DND-41 (cell line): ENCODE results near the gene NTM.

Experiments used
- ATAC-seq: fragments of 200-7000 bp; cut with Tn5 transposase; 3 replicates; pipeline ENCODE4 v1.9.1; 2021; ENCODE audit warnings: low read depth; ENCODE audit not compliant: insufficient read depth
- DNase-seq: peaks from one replicate; pipeline ENCODE4 v3.0.0-alpha.2; 2020
- H2AFZ ChIP-seq: 2 replicates; pipeline ENCODE4 v1.6.0; 2012; ENCODE audit warnings: low read depth, low read length
- H3K27ac ChIP-seq: 2 replicates; pipeline ENCODE4 v1.5.1; 2012; ENCODE audit warnings: low read length, inconsistent platforms
- H3K27me3 ChIP-seq: fragments of 200-600 bp; sonication (generic); 2 replicates; pipeline ENCODE4 v1.6.0; 2012; ENCODE audit warnings: low read length, mild to moderate bottlenecking, inconsistent platforms; ENCODE audit not compliant: insufficient read depth, poor library complexity
- H3K36me3 ChIP-seq: 2 replicates; pipeline ENCODE4 v1.5.1; 2012; ENCODE audit warnings: low read length, inconsistent platforms; ENCODE audit not compliant: insufficient read depth
- H3K4me1 ChIP-seq: 2 replicates; pipeline ENCODE4 v1.5.1; 2012; ENCODE audit warnings: mild to moderate bottlenecking, low read length; ENCODE audit not compliant: insufficient read depth
- H3K4me2 ChIP-seq: 2 replicates; pipeline ENCODE4 v1.6.0; 2012; ENCODE audit warnings: mild to moderate bottlenecking, moderate library complexity, low read length, inconsistent platforms; ENCODE audit not compliant: insufficient read depth
- H3K4me3 ChIP-seq, 2 experiments: fragments of 200-600 bp in 1 of 2; shearing (Covaris generic) in 1 of 2; 2 replicates each; pipeline ENCODE4 v1.5.1; 2012 to 2016; ENCODE audit warnings: inconsistent platforms in 2 of 2, low read length in 2 of 2, mild to moderate bottlenecking in 2 of 2, low read depth in 1 of 2, moderate library complexity in 1 of 2
- H3K79me2 ChIP-seq: 2 replicates; pipeline ENCODE4 v1.6.0; 2012; ENCODE audit warnings: low read length, inconsistent platforms; ENCODE audit not compliant: insufficient read depth
- H3K9ac ChIP-seq: 2 replicates; pipeline ENCODE4 v1.6.0; 2012; ENCODE audit warnings: low read depth, mild to moderate bottlenecking, inconsistent platforms, low read length, moderate library complexity
- H3K9me3 ChIP-seq: 2 replicates; pipeline ENCODE4 v1.5.1; 2012; ENCODE audit warnings: low read length, moderate library complexity, mild to moderate bottlenecking, inconsistent platforms; ENCODE audit not compliant: insufficient read depth, severe bottlenecking
- H4K20me1 ChIP-seq: 2 replicates; pipeline ENCODE4 v1.6.0; 2012; ENCODE audit warnings: low read length; ENCODE audit not compliant: insufficient read depth
- EZH2 ChIP-seq: IDR thresholded peaks from 3 replicates; pipeline ENCODE4 v1.6.1; 2012; ENCODE audit warnings: borderline replicate concordance, low read depth, mild to moderate bottlenecking, moderate library complexity, low read length, inconsistent platforms; ENCODE audit not compliant: severe bottlenecking
- TF ChIP-seq, protein P1 (sequence below): IDR thresholded peaks from 2 replicates; pipeline ENCODE4 v1.5.1; 2012; ENCODE audit warnings: borderline replicate concordance, low read length, moderate library complexity, mild to moderate bottlenecking; ENCODE audit not compliant: poor library complexity, severe bottlenecking; ENCODE audit errors: extremely low read depth

NTM gene

GRCh38 chr11:132185726-132186592, 815.5 kb downstream of the NTM start:
- H3K9ac ChIP-seq, result no peak overlapping the region
- no peak for DNase-seq
- no peaks in the 10 kb centered on the region for H4K20me1 ChIP-seq
- H3K79me2 ChIP-seq, result no peaks in the 10 kb centered on the region
- H3K9me3 ChIP-seq, result no peaks in the 10 kb centered on the region
- no peaks in the 10 kb centered on the region for H3K36me3 ChIP-seq
- no peak for ATAC-seq
- no peaks in the 10 kb centered on the region for H3K27me3 ChIP-seq
- no peak for TF ChIP-seq EZH2
- TF ChIP-seq, protein P1, sequence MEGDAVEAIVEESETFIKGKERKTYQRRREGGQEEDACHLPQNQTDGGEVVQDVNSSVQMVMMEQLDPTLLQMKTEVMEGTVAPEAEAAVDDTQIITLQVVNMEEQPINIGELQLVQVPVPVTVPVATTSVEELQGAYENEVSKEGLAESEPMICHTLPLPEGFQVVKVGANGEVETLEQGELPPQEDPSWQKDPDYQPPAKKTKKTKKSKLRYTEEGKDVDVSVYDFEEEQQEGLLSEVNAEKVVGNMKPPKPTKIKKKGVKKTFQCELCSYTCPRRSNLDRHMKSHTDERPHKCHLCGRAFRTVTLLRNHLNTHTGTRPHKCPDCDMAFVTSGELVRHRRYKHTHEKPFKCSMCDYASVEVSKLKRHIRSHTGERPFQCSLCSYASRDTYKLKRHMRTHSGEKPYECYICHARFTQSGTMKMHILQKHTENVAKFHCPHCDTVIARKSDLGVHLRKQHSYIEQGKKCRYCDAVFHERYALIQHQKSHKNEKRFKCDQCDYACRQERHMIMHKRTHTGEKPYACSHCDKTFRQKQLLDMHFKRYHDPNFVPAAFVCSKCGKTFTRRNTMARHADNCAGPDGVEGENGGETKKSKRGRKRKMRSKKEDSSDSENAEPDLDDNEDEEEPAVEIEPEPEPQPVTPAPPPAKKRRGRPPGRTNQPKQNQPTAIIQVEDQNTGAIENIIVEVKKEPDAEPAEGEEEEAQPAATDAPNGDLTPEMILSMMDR, result no peak
- no peak overlapping the region for H3K4me2 ChIP-seq
- H2AFZ ChIP-seq, result no peak overlapping the region
- H3K27ac ChIP-seq, result no peak overlapping the region
- H3K4me1 ChIP-seq, result no peaks in the 10 kb centered on the region
- H3K4me3 ChIP-seq, result no peak overlapping the region

DNA sequence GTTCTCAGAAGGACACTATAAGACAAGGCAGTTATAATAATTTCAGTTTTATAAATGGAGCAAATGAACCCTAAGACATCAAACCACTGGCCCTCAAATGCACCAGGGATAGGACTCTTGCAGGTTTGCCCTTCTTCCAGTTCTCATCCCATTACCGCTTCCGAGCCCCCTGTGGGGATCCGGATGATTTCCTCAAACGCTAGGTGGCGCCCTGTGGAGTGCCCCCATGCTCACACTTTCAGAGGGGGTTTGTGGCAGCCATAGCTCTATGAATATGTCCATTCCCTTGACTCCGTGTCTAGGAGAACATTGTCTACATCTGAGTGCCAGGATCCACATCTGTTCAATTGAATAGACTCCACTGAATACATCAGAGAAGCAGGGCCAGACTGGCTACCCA, 816.3 kb downstream of the NTM start:
- no peak overlapping the region for H3K27ac ChIP-seq
- H3K27me3 ChIP-seq, result no peaks in the 10 kb centered on the region
- no peaks in the 10 kb centered on the region for H4K20me1 ChIP-seq
- ATAC-seq, result no peak
- no peak overlapping the region for H2AFZ ChIP-seq
- DNase-seq, result no peak
- H3K36me3 ChIP-seq, result no peaks in the 10 kb centered on the region
- no peaks in the 10 kb centered on the region for H3K79me2 ChIP-seq
- H3K9me3 ChIP-seq, result no peaks in the 10 kb centered on the region
- H3K9ac ChIP-seq, result no peak overlapping the region
- TF ChIP-seq, protein P1, result no peak
- TF ChIP-seq EZH2, result no peak
- no peaks in the 10 kb centered on the region for H3K4me1 ChIP-seq
- no peak overlapping the region for H3K4me3 ChIP-seq
- H3K4me2 ChIP-seq, result no peak overlapping the region

GRCh38 chr11:132187386-132187785, 817.0 kb downstream of the NTM start:
- H3K79me2 ChIP-seq, result no peaks in the 10 kb centered on the region
- no peak overlapping the region for H3K9ac ChIP-seq
- no peaks in the 10 kb centered on the region for H3K9me3 ChIP-seq
- no peaks in the 10 kb centered on the region for H3K4me1 ChIP-seq
- DNase-seq, result no peak
- no peaks in the 10 kb centered on the region for H3K27me3 ChIP-seq
- no peaks in the 10 kb centered on the region for H3K36me3 ChIP-seq
- H4K20me1 ChIP-seq, result no peaks in the 10 kb centered on the region
- ATAC-seq, result no peak
- no peak overlapping the region for H2AFZ ChIP-seq
- H3K27ac ChIP-seq, result no peak overlapping the region
- TF ChIP-seq, protein P1, result no peak
- TF ChIP-seq EZH2, result no peak
- H3K4me2 ChIP-seq, result no peak overlapping the region
- no peak overlapping the region for H3K4me3 ChIP-seq
